NOMO-1 treated with DMSO at 0.1 percent for 48 hours (cell line): ENCODE data around the gene PARS2.

ENCODE experiments used
- DNase-seq: peaks from one replicate; lab custom pipeline; 2025; ENCODE audit not compliant: unreplicated experiment; lab: John Stamatoyannopoulos, UW

The PARS2 gene

GRCh38 chr1:54800041-54800898, 35.9 kb upstream of the PARS2 start:
- DNase-seq: no peak

DNA sequence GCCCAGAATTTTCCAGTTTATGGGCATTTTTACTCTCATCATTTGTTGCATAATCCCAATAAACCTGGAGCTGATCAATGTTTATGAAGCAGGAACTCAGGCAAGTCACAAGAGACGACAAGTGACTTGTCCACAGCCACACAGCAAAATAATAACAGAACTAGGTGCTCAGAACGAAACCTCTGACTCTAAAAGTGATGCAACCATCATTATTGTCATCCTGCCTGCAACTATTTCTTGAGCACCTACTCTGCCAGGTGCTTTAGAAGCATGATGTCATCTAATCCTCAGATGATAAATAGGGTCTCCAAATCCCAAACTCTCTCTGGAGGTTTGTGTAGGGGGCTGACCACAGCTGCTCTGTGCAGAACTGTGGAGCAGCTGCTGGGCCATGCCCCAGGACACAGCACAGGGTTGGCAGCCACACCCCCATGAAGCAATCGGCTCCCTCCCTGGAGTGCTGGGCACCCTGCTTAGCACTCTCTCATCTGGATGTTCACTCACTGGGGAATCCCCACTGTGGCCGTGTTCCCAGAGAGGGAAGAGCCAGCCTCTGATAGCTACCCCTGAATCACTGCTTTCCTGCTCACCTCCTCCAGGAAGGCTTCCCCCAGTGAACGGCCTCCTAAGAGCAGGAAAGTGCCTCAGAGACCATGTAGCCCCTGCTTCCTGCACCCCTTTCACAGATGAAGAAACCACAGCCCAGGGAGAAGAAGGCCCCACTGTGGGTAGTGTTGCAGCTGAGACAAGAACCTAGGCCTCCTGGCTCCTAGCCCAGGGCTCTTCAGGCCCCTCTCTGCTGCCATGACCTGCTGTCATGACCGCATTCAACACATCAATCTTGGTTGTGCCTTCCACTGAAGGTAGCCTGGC, 34.7 kb upstream of the PARS2 start:
- DNase-seq: peak; percentile 13

DNA sequence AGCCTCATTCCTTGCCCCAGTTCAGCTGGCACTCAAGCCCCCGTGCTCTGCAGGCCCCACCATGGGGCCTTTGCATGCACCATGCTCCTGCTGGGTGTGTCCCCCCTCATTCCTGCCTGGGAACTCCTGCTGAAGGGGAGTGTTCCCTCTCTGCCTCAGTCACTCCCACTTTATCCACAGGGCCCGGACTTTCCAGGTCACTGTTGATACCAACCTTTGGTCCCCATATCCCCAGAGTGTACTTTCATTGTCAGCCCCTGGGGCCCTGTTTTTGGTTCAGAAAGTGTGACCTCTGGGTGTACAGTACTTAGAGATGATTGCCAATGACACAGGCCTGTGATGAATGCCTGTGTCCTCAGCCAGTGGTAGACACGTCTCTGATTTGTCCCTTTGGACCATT, 33.9 kb upstream of the PARS2 start:
- no peak for DNase-seq

DNA sequence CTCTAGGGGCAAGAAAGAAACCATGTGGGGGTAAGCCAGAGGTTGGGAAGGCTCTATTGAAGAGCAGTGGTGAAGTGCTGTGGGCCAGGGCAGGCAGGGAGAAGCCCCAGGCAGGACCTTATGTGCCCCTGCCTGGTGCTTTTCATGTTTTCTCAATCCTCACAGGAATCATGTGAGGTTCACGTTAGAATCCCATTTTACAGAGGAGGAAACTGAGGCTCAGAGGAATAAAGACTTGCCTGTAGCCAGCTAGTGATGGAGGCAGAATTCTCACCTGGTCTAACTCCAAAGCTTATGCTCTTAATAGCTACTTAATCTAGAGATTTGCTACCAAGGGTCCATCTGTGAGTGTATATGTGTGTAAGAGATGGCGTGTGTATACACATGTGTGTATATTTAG, 32.6 kb upstream of the PARS2 start:
- no peak for DNase-seq

DNA sequence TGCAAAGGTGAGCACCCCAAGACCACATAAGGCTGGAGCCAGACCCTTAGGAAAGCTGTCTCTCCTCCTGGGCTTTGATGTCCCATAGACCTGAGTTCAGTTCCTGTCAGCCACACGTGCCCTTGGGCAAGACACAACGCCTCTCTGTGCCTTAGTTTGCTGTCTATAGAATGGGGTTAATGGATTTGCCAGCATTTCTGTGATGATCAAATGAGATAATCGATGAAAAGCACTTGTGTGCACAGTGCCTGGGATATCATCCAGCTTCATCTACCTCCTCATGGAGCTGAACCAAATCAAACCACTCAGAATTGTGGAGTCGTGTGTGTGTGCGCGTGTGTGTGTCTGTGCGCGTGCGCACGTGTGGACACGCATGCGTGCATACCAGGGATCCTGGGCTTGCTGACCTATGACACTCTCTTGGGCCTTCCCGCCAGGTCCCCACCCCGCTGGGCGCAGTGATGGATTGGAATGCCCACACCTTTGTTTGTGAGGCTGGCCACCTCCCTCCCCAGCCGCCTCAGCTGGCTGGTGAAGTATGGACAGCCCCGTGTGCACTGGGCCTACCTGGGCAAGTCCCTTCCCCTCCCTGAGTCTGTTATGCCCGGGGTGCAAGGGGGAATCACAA, 31.6 kb upstream of the PARS2 start:
- no peak for DNase-seq

DNA sequence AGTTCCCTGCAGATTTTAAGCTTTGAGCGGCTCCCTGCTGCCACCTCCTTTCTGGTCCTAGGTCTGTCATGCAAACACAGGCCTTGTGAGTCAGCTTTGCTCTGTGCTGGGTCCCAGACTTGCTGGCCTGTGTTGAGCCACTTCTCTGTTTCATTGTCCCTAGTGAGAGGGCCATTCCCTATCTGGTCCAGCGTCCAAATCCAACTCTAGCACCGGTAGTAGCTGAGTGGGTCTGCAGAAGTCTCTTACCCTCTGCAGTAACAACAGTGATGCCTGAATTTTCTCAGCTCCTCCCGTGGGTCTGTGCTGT, 31.0 kb upstream of the PARS2 start:
- no peak for DNase-seq

DNA sequence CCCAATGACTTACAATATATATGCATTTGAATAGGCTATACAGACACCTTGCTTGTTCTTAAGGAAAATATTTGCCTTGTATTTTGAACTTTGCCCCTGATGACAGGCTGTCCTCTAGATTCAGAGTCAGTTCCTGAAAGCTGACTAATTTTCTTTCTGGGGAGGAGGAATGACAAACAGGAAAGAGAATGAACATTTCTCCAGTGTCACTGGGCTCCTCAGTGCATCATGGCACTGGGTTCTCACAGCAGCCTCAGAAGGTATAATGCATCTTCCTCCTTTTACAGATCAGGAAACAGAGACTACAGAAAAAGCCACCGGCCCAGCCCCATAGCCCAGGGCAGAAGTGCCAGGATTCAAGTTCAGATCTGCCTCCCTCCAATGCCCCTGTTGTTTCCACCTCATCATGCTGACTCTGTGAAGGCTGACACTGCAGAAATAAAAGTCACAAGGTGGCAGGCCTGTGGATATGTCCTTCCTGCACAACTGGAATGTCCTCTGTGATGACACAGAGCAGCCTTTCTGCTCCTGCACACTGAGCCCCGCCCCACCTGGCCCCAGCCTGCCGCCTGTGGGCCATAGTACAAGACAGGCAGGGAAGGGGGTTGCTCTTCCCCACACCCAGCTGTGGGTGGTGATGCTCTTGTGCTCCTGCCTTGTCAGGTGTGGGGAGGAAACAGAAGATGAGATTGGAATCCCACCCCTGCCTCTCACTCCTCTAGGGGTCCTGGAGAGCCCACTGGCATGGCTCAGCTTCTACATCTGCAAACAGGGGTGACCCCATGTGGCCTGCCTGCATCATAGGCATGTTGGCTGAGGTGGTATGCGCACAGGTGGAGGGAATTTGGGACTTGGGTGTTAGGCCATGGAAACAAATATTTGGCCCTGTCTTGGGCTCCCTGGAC, 30.4 kb upstream of the PARS2 start:
- DNase-seq: no peak

- no peak for DNase-seq
These were observed 28.5 kb upstream of the PARS2 start for GRCh38 chr1:54792686-54793282.

DNA sequence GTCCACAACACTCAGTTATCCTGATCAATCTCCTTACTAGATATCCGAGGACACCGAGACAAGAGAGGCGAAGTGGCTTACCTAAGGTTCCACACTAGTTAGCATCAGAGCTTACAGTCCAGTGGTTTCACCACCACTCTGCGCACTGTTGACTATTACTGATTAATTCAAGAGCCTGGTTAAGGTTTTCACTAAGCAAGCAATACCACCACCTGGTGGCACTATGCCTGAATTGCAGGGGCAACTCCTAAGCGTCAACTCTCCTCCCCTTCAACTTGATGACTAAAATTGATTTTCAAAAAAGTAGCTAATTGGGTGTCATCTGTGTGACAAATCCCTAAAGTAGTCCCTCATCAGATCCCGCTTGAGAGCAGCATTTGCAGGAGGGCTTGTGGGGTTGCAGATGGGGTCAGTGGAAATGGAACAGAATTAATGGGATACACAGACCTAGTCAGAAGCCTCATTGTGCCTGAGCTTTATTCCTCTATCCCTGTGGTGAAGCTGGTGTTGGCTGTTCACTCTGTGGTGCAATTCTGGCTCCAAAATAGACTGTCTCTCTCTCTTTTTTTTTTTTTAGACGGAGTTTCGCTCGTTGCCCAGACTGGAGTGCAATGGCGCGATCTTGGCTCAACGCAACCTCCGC, 27.7 kb upstream of the PARS2 start:
- peak; percentile 12 for DNase-seq

DNA sequence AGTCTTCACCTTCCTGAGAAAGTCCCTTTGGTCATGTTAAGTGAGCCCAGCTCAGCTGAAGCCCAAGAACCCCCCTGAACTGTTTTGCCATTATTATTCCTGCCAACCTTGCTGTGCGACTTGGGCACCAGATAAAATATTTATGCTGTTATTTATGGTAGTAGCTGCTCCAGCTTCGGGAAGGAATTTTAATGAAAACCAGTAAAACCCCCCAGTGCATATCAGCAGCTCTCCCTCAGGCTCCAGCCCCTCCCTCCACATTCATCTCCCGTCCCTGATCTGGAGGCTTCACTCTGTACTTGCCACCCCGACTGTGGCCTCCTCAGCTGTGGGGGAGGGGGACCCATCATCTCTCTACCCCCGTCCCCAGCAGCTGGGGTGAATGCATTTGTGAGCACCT, 24.1 kb upstream of the PARS2 start:
- no peak for DNase-seq

- DNase-seq: no peak
These were observed 23.3 kb upstream of the PARS2 start for GRCh38 chr1:54787604-54788003.

DNA sequence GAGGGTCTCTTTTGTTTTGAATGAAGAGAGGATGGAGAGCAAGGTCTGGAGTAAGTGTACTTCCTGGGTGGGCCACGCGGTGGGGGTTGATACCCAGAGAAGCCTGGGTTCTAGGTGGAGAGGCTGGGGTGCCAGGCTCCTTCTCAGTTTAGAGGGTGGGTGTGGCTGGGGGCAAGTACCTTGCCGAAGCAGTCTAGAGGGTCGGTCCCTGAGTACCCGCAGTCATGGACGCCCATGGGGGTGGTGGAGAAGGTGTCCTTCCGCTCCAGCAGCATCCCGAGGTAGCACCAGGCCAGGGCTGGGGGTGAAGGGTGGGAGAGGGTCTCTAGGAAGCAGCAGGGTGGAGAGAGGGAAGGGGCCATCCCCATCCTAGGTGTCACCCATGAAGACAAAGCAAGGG, 22.5 kb upstream of the PARS2 start:
- DNase-seq: no peak

DNA sequence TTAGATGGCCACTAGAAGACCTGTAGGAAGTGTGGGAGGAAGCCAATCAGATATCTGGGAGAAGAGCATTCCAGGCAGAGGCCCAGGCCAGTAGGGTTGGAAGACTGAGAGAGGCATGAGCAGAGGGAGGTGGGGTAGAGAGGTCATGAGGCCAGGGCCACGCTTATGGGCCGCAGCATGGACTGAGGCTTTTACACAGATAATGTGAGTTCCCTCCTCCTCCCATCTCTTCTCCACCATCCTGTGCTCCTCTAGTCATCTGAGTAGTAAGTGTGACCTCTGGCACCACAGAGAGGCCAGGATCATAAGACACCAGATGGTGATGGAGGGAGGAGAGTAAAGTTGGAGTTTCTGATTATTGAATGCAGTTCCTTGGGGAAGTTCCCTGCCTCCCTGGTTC, 19.7 kb upstream of the PARS2 start:
- no peak for DNase-seq

GRCh38 chr1:54782588-54782987, 18.3 kb upstream of the PARS2 start:
- no peak for DNase-seq

DNA sequence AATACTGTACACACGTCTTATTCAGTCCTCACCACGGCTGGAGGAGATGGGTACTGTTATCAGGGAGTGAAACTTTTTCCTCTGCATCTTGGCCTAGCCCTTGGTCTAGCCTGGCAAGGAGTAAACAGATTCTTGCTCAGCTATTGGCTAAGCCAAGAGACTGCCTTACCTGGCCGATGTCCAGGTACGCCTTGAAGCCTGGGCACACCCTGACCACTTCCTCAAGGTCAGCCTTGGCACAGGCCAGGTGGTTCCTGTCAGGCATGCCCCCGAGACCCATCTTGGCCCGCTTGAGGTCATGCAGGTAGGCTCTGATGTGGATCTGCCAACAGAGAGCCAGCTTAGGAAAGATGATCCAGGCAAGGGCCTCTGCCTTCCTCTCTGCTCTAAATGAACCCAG, 17.8 kb upstream of the PARS2 start:
- no peak for DNase-seq

DNA sequence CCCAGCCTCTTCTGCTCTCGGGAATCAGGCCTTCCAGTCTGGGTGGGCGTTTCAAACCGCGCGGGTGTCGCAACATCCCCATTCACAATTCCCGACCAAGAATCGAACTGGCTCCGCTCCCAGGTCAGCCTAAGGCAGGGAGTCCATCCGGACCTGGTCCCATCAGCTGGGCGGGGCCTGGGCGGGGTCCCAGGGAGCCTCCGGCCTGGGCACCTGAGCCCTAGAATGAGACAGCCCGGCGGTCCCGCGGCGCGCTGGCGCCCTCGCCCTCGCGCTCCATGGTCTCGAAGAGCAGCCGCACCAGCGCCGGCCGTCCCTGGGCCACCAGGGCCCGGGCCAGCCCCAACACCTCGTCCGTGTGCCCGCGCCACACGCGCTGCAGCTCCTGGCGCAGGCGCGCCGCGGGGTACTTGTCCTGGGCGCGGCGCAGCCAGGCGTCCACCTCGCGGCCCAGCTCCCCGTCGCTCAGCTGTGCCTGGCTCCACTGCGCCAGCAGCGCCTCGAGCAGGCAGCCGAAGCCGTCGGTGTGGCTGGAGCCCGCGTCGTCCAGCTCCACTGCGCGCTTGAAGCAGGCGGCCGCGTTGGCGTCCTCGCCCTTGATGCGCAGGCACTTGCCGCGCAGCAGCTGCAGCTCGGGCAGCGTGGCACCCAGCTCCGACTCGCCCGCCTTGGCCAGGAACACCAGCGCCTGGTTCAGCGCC, 16.9 kb upstream of the PARS2 start:
- DNase-seq: no peak

- no peak for DNase-seq
These were observed 13.1 kb upstream of the PARS2 start for GRCh38 chr1:54777431-54777830.

- no peak for DNase-seq
These were observed 12.7 kb upstream of the PARS2 start for GRCh38 chr1:54777011-54777410.
